GM21515 (cell line): ENCODE results near the gene PCDHGC5.
A peak's percentile ranks its signal among the peaks of the same experiment; 100 is the strongest.

Experiments used
- ATAC-seq: cut with Tn5 transposase; IDR thresholded peaks from one replicate; pipeline ENCODE4 v1.9.1; 2021; ENCODE audit not compliant: unreplicated experiment

Gene PCDHGC5

GRCh38 chr5:141490271-141490670 lies 1.4 kb downstream of the PCDHGC5 start:
- ATAC-seq, result no peak

GRCh38 chr5:141490771-141491170 lies 1.9 kb downstream of the PCDHGC5 start:
- ATAC-seq, result no peak

GRCh38 chr5:141491323-141492167 lies 2.7 kb downstream of the PCDHGC5 start:
- ATAC-seq, result no peak

GRCh38 chr5:141492168-141492885 lies 3.4 kb downstream of the PCDHGC5 start:
- ATAC-seq, result peak; percentile 52

DNA sequence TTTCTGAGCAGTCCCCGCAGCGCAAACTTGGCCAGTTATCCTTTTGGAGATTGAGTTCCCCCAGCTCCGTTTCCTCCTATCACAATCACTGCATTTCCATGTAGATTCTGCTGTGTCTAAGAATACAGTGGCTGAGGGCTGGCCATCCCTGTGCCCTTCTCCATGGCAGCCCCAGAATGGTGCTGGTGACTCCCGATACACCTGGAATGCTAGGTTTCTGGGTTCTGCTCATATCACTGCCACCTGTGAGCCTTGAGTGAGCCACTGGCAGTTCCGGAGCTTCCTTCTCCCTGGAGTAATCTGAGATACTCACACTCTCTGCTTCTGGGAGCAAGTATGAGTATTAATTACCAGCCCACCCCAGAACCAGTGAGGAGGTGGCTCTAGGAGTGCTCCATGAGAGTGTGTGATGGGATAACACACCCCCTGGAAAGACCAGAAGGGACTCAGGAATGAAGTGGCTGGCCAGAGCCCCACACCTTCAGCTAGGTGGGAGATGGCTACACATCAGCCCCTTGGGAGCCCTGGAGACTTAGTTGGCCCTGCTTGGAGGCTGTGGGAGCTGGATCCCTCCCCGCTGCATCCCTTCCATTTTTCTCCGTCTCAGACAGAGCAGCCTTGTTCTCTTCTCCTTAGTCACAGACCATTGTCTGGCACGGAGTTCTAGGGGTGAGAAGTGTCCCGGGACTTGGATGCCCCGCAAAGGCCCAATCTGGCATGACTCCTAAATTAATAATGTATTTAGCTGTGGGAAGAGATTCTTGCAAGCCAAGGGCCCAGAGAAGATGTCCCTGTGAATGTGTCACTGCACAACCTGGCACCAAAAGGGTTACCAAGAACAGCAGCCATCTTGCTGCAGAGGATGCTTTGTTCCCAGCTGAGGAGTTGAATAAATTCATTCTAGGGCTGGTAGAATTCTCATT lies 4.9 kb downstream of the PCDHGC5 start:
- ATAC-seq, result no peak

DNA sequence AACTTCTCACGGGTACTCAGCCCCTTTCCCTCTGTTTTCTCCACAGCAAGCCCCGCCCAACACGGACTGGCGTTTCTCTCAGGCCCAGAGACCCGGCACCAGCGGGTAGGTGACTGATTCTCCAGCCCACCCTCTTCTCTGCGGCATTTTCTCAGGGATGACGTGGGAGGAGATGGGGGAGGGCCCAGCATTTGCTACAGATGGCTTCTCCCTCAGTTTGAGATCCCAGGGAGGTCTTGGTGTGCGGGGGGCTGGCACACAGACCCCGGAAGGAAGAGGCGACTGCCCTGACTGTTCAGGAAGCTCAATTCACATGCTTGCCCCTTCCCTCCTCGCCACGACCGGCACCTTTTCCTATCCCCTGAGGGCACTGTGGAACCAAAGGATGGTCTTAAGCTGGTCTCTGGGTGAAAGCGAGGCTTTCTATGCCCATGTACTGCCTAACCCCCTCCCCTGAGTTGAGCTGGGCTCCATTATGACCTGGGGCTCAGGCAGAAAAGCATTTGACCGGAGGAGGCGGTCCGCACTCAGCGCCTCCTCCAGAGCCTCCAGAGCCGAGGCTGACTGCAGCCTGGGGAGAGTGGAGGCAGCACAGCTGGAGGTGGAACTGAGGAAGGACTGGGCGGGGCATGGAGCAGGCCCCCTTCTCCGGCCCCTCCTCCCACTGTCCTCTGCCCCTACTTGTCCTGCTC lies 6.0 kb downstream of the PCDHGC5 start:
- ATAC-seq, result no peak

DNA sequence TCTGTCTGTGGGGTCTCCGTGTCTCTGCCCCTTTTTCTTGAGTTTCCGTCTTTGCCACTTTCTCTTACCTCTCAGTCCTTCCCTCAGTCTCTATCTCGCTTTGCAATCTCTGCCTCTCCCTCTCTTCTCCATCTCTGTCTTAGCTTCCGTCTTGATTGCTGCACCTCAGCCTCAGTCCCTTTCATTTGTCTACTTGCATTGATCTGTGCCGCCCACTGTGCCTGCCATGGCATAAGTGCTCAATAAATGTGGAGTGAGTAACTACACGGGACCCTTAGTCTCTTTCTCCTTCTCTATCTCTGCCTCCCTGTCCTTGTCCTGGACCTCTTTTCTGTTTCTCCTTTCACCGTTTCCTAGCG lies 6.6 kb downstream of the PCDHGC5 start:
- ATAC-seq, result no peak

DNA sequence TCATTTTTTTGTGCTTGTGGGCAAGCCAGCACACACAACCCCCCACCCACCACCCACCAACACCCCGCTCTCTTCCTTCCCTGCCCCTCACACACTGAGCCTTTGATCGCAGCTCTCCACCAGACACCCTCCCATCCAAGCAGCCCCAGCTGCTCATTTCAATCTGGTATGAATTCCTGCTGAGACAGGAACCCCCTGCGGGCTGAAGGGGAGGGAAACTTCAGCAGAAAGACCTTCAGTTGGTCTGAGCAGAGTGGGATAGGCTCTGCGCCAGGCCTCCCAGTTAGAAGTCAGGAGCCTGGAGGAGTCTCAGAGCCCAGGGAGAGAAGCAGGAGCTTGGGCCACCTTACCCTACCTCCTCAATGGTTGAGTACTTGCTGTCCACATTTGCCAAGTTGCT lies 7.2 kb downstream of the PCDHGC5 start:
- no peak for ATAC-seq

DNA sequence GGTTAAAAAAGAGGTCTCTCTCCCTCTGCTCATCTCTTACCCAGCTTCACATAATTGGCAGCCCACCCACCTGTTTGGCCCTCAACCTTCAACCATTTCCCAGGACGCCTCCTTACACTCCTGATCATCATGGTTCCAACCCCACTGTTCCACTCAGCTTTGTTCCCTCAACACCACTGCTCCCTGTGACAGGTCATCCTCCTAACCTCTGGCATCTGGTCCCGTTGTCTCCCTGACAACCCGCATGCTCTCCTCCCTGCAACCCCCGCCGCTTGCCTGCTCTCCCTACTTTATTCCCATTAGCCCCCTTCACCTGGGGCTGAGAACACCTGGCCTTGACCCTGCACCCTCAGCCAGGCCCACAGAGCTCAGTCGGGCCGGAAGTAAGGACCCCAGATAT lies 12.9 kb downstream of the PCDHGC5 start:
- ATAC-seq, result no peak

DNA sequence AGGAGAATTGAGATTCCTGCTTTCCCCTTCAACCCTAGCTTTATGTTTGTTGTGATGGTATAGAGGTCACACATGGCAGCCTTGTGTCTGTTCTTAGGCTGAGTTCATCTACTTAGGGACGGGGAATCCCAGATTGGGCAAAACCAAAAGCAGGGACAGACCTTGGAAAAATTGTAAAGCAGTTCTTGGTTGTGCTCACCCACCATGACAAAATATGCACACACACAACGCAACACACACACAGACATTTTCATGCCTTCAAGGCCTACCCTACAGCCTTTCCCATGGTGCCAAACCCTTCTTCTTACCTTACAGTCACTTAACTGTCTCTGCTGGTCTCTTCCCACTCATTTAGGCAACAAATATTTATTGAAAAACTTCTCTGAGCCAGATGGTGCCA lies 14.8 kb downstream of the PCDHGC5 start:
- no peak for ATAC-seq

DNA sequence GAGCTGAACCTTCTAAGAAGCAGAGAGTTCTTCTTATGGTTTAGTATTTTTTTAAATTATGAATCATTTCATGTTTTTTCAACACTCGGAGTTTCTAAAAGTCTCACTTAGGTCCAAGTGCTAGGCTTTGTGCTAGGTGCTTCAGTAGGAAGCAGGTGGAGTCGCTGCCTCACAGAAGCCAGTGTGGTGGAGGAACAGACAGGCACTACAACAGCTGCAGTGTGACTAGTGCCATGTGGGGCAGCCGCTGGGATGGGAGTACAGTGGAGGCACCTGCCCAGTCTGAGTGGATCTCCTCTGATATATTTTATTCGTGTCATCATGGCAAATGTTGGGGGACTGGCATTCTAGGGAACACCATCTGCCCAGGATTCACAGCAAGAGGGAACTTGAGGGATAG lies 15.3 kb downstream of the PCDHGC5 start:
- ATAC-seq, result no peak

DNA sequence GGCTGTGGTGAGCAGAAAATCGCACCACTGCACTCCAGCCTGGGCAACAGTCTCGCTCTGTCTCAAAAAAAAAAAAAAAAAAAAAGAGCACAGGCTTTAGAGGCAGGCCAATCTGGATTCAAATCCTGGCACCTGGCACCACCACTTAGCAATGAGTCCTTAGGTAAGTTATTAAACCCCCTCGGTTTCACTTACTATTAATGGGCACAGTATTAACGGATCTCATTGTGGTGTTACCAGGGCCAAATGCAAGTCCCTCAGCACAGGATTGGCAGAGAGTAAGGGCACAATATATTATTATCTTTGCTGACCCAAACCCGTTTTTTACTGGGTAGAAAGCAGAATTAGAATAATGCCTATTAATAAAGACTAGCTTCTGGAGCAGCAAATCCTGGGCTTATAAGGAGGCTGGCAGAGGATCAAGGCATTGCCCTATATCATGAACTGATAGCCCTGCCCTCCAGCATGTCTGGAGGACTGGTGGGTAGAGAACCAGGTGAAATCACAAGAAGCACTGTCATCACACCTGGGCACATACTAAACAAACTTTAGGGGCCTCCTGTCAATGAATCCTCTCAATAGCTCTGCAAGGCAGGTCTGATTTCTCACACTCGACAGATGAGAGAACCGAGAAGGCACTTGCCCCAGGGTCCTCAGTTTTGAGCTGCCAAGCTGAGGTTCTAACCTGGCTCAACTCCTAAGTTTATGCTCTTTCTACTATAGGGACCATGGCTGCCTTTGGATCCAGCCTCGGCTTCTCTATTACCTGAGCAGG lies 17.7 kb downstream of the PCDHGC5 start:
- ATAC-seq, result no peak

GRCh38 chr5:141507387-141508091 lies 18.7 kb downstream of the PCDHGC5 start:
- ATAC-seq, result peak; percentile 44

- no peak for ATAC-seq
Observed at GRCh38 chr5:141508440-141508797, 19.5 kb downstream of the PCDHGC5 start.

- ATAC-seq, result no peak
Observed at GRCh38 chr5:141508798-141509611, 20.1 kb downstream of the PCDHGC5 start.

- ATAC-seq, result no peak
Observed at GRCh38 chr5:141510160-141510559, 21.3 kb downstream of the PCDHGC5 start.

- peak; percentile 30 for ATAC-seq
Observed at GRCh38 chr5:141510850-141511601, 22.1 kb downstream of the PCDHGC5 start.

- no peak for ATAC-seq
Observed at GRCh38 chr5:141511771-141512325, 23.0 kb downstream of the PCDHGC5 start.
